GM19193 (cell line): ENCODE measurements around the gene EGFL7.

Source experiments
- POLR2A ChIP-seq: IDR thresholded peaks from 4 replicates; pipeline ENCODE4 v1.6.1; 2011; ENCODE audit not compliant: insufficient read depth, insufficient read length; ENCODE audit errors: extremely low read depth

EGFL7 gene

GRCh38 chr9:136662656-136663581, at the start of gene EGFL7:
TSS of gene EGFL7 (plus strand) at chr9:136662916. CDS start at chr9:136668283, 5,367 bp downstream.
- TF ChIP-seq POLR2A = no peak

GRCh38 chr9:136613824-136614371, 48.8 kb upstream of the EGFL7 start:
- no peak for TF ChIP-seq POLR2A

GRCh38 chr9:136614372-136614922, 48.3 kb upstream of the EGFL7 start:
- TF ChIP-seq POLR2A = no peak

- TF ChIP-seq POLR2A = no peak
Observed at GRCh38 chr9:136614967-136615623, 47.6 kb upstream of the EGFL7 start.

- TF ChIP-seq POLR2A = no peak
Observed at GRCh38 chr9:136615631-136616306, 46.9 kb upstream of the EGFL7 start.

- TF ChIP-seq POLR2A = no peak
Observed at GRCh38 chr9:136616307-136616635, 46.4 kb upstream of the EGFL7 start.

GRCh38 chr9:136616948-136617695, 45.6 kb upstream of the EGFL7 start:
- no peak for TF ChIP-seq POLR2A

GRCh38 chr9:136617746-136618579, 44.8 kb upstream of the EGFL7 start:
- TF ChIP-seq POLR2A = no peak

- no peak for TF ChIP-seq POLR2A
Observed at GRCh38 chr9:136618580-136619547, 43.9 kb upstream of the EGFL7 start.

GRCh38 chr9:136619742-136620440, 42.8 kb upstream of the EGFL7 start:
- no peak for TF ChIP-seq POLR2A

GRCh38 chr9:136620441-136621018, 42.2 kb upstream of the EGFL7 start:
- TF ChIP-seq POLR2A = no peak

- no peak for TF ChIP-seq POLR2A
Observed at GRCh38 chr9:136621019-136621733, 41.5 kb upstream of the EGFL7 start.
